Mesenchymal stem cell (in vitro differentiated cells and primary cell): ENCODE results near the gene EXTL1.
A peak's percentile ranks its signal among the peaks of the same experiment; 100 is the strongest.

ENCODE experiments used
- DNase-seq: peaks from one replicate; pipeline ENCODE4 v3.0.0-alpha.2; 2013
- H2AFZ ChIP-seq: one replicate; pipeline ENCODE4 v1.6.1; 2013; ENCODE audit warnings: low read depth, mild to moderate bottlenecking, control low read depth, inconsistent platforms, low read length, moderate library complexity
- H2AK5ac ChIP-seq: 2 replicates; pipeline ENCODE4 v1.6.1; 2013; ENCODE audit warnings: low read length, moderate library complexity, mild to moderate bottlenecking, inconsistent platforms; ENCODE audit not compliant: severe bottlenecking
- H2BK120ac ChIP-seq: one replicate; pipeline ENCODE4 v1.6.1; 2013; ENCODE audit warnings: low read depth, mild to moderate bottlenecking, inconsistent platforms, low read length, moderate library complexity
- H2BK12ac ChIP-seq, 2 experiments: one replicate each; pipeline ENCODE4 v1.6.1; 2013; ENCODE audit warnings: inconsistent platforms in 2 of 2, low read length in 2 of 2, mild to moderate bottlenecking in 2 of 2, moderate library complexity in 2 of 2, control low read depth in 1 of 2
- H2BK15ac ChIP-seq: one replicate; pipeline ENCODE4 v1.6.1; 2013; ENCODE audit warnings: mild to moderate bottlenecking, low read depth, inconsistent platforms; ENCODE audit not compliant: poor library complexity, severe bottlenecking
- H2BK5ac ChIP-seq: 2 replicates; pipeline ENCODE4 v1.6.1; 2013; ENCODE audit warnings: low read depth, mild to moderate bottlenecking, low read length, control low read depth, inconsistent platforms; ENCODE audit not compliant: poor library complexity, severe bottlenecking
- H3K14ac ChIP-seq, 2 experiments: one replicate each; pipeline ENCODE4 v1.6.1; 2013; ENCODE audit warnings: inconsistent platforms in 2 of 2, low read length in 2 of 2, control low read depth in 1 of 2, mild to moderate bottlenecking in 1 of 2, moderate library complexity in 1 of 2
- H3K18ac ChIP-seq, 2 experiments: one replicate each; pipeline ENCODE4 v1.6.1; 2013; ENCODE audit warnings: inconsistent platforms in 2 of 2, low read length in 2 of 2, control low read depth in 1 of 2, low read depth in 1 of 2, mild to moderate bottlenecking in 1 of 2
- H3K23ac ChIP-seq, 2 experiments: one replicate each; pipeline ENCODE4 v1.6.1; 2013; ENCODE audit warnings: inconsistent platforms in 2 of 2, low read length in 2 of 2, mild to moderate bottlenecking in 2 of 2, moderate library complexity in 2 of 2, control low read depth in 1 of 2
- H3K27ac ChIP-seq: 2 replicates; pipeline ENCODE4 v1.5.1; 2013; ENCODE audit warnings: mild to moderate bottlenecking, moderate library complexity, low read length, control low read depth, inconsistent platforms; ENCODE audit not compliant: poor library complexity, severe bottlenecking
- H3K27me3 ChIP-seq, 2 experiments: 2 replicates each; pipeline versions ENCODE4 v1.6.1 to v1.7.0; 2013; ENCODE audit warnings: low read length in 2 of 2, mild to moderate bottlenecking in 2 of 2, moderate library complexity in 2 of 2, control low read depth in 1 of 2, inconsistent platforms in 1 of 2; ENCODE audit not compliant: control insufficient read depth in 1 of 2, insufficient read depth in 1 of 2
- H3K36me3 ChIP-seq, 2 experiments: 2 replicates each; pipeline versions ENCODE4 v1.6.1 to v1.7.0; 2013; ENCODE audit warnings: low read length in 2 of 2, control low read depth in 1 of 2, inconsistent platforms in 1 of 2, low read depth in 1 of 2, mild to moderate bottlenecking in 1 of 2; ENCODE audit not compliant: insufficient read depth in 2 of 2, control insufficient read depth in 1 of 2
- H3K4ac ChIP-seq, 2 experiments: one replicate each; pipeline ENCODE4 v1.6.1; 2013; ENCODE audit warnings: inconsistent platforms in 2 of 2, low read length in 2 of 2, mild to moderate bottlenecking in 2 of 2, moderate library complexity in 2 of 2, control low read depth in 1 of 2, low read depth in 1 of 2
- H3K4me1 ChIP-seq: 2 replicates; pipeline ENCODE4 v1.6.1; 2013; ENCODE audit warnings: low read depth, low read length, control low read depth; ENCODE audit not compliant: control insufficient read depth, insufficient read depth
- H3K4me2 ChIP-seq: 2 replicates; pipeline ENCODE4 v1.6.1; 2013; ENCODE audit warnings: low read length, mild to moderate bottlenecking, inconsistent platforms; ENCODE audit not compliant: poor library complexity, severe bottlenecking
- H3K4me3 ChIP-seq, 2 experiments: 2 replicates each; pipeline versions ENCODE4 v1.5.1 to v1.7.0; 2013; ENCODE audit warnings: low read length in 2 of 2, mild to moderate bottlenecking in 2 of 2, control low read depth in 1 of 2, low read depth in 1 of 2; ENCODE audit not compliant: insufficient read depth in 1 of 2
- H3K79me1 ChIP-seq: replicated peaks from 2 replicates; pipeline ENCODE4 v1.6.1; 2013; ENCODE audit warnings: mild to moderate bottlenecking, control low read depth, low read length, inconsistent platforms; ENCODE audit not compliant: poor library complexity, severe bottlenecking
- H3K9ac ChIP-seq: 2 replicates; pipeline ENCODE4 v1.7.0; 2013; ENCODE audit warnings: mild to moderate bottlenecking, low read length, moderate library complexity
- H3K9me3 ChIP-seq: 2 replicates; pipeline ENCODE4 v1.7.0; 2013; ENCODE audit warnings: mild to moderate bottlenecking, low read length; ENCODE audit not compliant: control insufficient read depth
- H4K8ac ChIP-seq: one replicate; pipeline ENCODE4 v1.6.1; 2013; ENCODE audit warnings: inconsistent platforms, mild to moderate bottlenecking, low read length, moderate library complexity
- H4K91ac ChIP-seq: one replicate; pipeline ENCODE4 v1.6.1; 2013; ENCODE audit warnings: mild to moderate bottlenecking, low read length, inconsistent platforms
- WGBS: methylation state at CpG from one replicate; pipeline ENCODE4 v1.1.7; 2013; ENCODE audit warnings: mixed read lengths; 5-methylcytosine and 5-hydroxymethylcytosine counted together

Gene EXTL1

DNA sequence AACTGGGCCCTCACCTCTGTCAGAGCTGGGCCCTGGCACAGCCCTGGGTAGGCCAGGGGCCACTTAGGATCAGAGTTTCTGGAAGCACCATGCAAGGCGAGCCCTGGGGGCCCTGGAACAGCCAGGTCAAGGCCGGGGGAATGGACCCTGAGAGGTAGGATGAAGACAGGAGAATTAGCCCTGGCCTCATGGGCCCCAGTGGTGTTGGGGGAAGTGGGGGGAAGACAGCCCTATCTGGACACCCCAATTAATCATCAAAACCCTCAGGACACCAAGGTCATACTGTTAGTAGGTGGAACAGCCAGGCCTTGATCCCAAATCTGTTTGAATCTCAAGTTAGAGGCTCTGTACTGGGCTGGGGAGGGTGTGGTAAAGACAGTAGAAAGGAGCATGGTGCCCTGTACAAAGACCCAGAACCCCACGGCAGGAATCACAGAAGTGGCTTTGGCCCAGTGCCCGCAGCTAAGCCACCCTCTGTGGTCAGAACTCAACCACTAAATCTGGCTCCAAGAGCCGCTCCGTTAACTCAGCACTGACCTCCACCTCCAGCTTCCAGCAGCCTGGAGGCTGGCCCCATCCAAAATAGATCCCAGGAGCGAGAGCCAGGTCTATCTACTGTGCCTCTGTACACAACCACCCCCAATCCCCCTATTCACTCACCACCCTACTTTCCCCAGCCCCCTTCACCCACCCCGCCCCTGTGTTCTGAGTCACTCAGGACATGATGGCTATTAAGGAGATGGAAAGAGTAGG, 59.9 kb downstream of the EXTL1 start:
- H3K4ac ChIP-seq, result peak overlapping the region in 1 of 2 experiments; percentile 20
- no peak overlapping the region for H2BK15ac ChIP-seq
- peak overlapping the region; percentile 38 to 56 for H3K18ac ChIP-seq
- no peak overlapping the region for H2AK5ac ChIP-seq
- peaks cover 28 to 30% of the 10 kb centered on the region in 2 experiments for H3K27me3 ChIP-seq
- no peak overlapping the region for H2AFZ ChIP-seq
- no peak overlapping the region for H3K4me3 ChIP-seq
- peaks cover 10% of the 10 kb centered on the region for H3K4me1 ChIP-seq
- H3K23ac ChIP-seq, result no peak overlapping the region
- H3K14ac ChIP-seq, result no peak overlapping the region
- no peaks in the 10 kb centered on the region for H3K36me3 ChIP-seq
- WGBS, result 85% methylated on average over 8 of the region's 8 CpGs
- H2BK5ac ChIP-seq, result no peak overlapping the region
- no peak overlapping the region for H3K9ac ChIP-seq
- H3K4me2 ChIP-seq, result no peak overlapping the region
- no peaks in the 10 kb centered on the region for H3K79me1 ChIP-seq
- peak overlapping the region in 1 of 2 experiments; percentile 56 for H2BK12ac ChIP-seq
- no peaks in the 10 kb centered on the region for H3K9me3 ChIP-seq
- no peak overlapping the region for H2BK120ac ChIP-seq
- peak overlapping the region; percentile 45 for H4K91ac ChIP-seq
- no peak for DNase-seq
- H3K27ac ChIP-seq, result no peak overlapping the region
- H4K8ac ChIP-seq, result peak overlapping the region; percentile 48

DNA sequence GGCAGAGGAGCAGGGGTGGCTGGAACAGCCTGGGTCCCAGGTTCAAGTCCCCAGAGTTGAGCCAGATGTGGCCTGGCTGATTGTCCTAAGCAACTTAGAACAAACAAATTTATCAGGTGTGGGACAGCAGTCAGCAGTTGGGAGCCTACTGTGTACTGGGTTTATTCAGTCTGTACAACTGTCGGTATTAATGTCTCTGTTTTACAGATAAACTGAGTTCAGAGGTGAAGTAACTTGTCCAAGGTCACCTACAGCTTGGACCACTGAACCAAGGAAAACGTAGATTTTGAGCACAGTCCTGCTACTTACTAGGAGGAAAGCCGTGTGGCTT, 60.4 kb downstream of the EXTL1 start:
- Histone ChIP-seq H2BK120ac (no peak overlapping the region), H3K36me3 (no peaks in the 10 kb centered on the region), H2AK5ac (no peak overlapping the region), H4K8ac (no peak overlapping the region), H2BK5ac (no peak overlapping the region), H4K91ac (no peak overlapping the region), H2BK12ac (no peak overlapping the region), H3K4ac (no peak overlapping the region), H3K79me1 (no peaks in the 10 kb centered on the region), H3K4me3 (no peak overlapping the region), H2AFZ (no peak overlapping the region), H3K9me3 (no peaks in the 10 kb centered on the region), H3K18ac (peak overlapping the region in 1 of 2 experiments; percentile 6), H3K4me2 (no peak overlapping the region), H3K23ac (no peak overlapping the region), H3K4me1 (peaks cover 10% of the 10 kb centered on the region), H2BK15ac (no peak overlapping the region), H3K27me3 (peaks cover 29 to 30% of the 10 kb centered on the region in 2 experiments), H3K14ac (no peak overlapping the region), H3K9ac (no peak overlapping the region), H3K27ac (no peak overlapping the region)
- DNase-seq, result no peak
- 82% methylated on average over 2 of the region's 3 CpGs for WGBS

DNA sequence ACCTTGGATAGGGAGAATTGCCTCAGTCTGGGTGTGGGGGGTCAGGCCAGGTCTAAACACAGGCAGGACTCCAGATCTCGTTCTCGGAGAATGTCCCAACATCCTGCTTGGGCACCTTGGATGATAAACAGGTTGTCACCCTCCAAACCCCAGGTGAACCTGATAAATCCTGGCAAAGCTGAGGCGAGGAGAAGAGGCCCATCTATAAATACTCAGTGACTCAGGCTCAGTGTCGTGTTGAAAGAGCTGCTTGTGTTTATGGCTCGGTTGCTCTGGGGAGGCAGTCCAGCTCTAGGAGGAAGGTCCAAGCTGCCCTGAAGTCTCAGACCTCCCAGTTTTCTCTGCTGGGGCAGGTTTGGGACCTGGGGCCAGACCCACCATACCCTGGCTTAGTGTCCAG, 61.6 kb downstream of the EXTL1 start:
- peak overlapping the region in 1 of 2 experiments; percentile 31 for H2BK12ac ChIP-seq
- H3K4me2 ChIP-seq, result no peak overlapping the region
- WGBS, result 47% methylated on average over 5 of the region's 5 CpGs

DNA sequence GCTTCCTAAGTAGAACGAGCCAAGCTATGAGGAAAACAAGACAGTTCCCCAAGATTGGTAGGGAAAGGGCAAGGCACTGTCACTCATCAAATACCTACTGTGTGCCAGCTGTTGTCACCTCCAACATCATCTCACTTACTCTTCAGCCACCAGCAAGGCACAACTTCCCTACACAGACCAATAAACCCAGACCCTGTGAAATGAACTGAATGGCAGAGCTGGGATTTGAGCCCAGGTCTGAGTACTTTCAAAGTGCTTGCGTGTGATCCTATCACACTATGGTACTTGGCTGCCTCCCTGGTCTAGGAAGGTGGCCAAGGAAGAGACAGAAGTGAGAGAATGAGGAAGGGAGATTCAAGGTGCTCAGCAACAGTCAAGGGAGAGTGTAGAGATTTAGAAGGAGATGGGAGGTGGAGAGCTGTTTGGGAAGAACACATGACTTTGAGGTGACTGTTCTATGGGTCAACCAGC, 62.6 kb downstream of the EXTL1 start:
- Histone ChIP-seq H4K8ac (no peak overlapping the region), H3K4me2 (no peak overlapping the region), H2BK120ac (no peak overlapping the region), H3K4me3 (peak overlapping the region in 1 of 2 experiments; percentile 23), H4K91ac (no peak overlapping the region), H3K9ac (peak overlapping the region; percentile 5), H3K4ac (peak overlapping the region in 1 of 2 experiments; percentile 15), H3K23ac (no peak overlapping the region), H2BK5ac (no peak overlapping the region), H3K79me1 (no peaks in the 10 kb centered on the region), H2BK15ac (no peak overlapping the region), H2AFZ (no peak overlapping the region), H2BK12ac (peak overlapping the region in 1 of 2 experiments; percentile 78), H3K36me3 (no peaks in the 10 kb centered on the region), H3K18ac (peak overlapping the region in 1 of 2 experiments; percentile 61), H3K27me3 (peaks cover 16 to 24% of the 10 kb centered on the region in 2 experiments), H3K27ac (no peak overlapping the region), H2AK5ac (no peak overlapping the region), H3K9me3 (no peaks in the 10 kb centered on the region), H3K14ac (peak overlapping the region in 1 of 2 experiments; percentile 28), H3K4me1 (peaks cover 10% of the 10 kb centered on the region)
- 94% methylated on average over 2 of the region's 2 CpGs for WGBS
- DNase-seq, result no peak

More for the DNA sequence above, 61.6 kb downstream of the EXTL1 start:
- peak overlapping the region; percentile 65 for H2BK15ac ChIP-seq
- no peak overlapping the region for H2AFZ ChIP-seq
- DNase-seq, result peak; percentile 76
- H3K4ac ChIP-seq, result no peak overlapping the region
- peak overlapping the region; percentile 5 for H3K9ac ChIP-seq
- no peaks in the 10 kb centered on the region for H3K9me3 ChIP-seq
- H4K91ac ChIP-seq, result no peak overlapping the region
- H3K14ac ChIP-seq, result no peak overlapping the region
- no peak overlapping the region for H3K18ac ChIP-seq
- no peaks in the 10 kb centered on the region for H3K79me1 ChIP-seq
- H3K27ac ChIP-seq, result no peak overlapping the region
- no peak overlapping the region for H2BK5ac ChIP-seq
- H3K4me3 ChIP-seq, result no peak overlapping the region
- H3K27me3 ChIP-seq, result peaks cover 24 to 26% of the 10 kb centered on the region in 2 experiments
- H3K36me3 ChIP-seq, result no peaks in the 10 kb centered on the region
- H3K23ac ChIP-seq, result no peak overlapping the region
- no peak overlapping the region for H2AK5ac ChIP-seq
- H2BK120ac ChIP-seq, result no peak overlapping the region
- H3K4me1 ChIP-seq, result peaks cover 10% of the 10 kb centered on the region
- no peak overlapping the region for H4K8ac ChIP-seq
